Suppressor macrophage (primary cell): ENCODE data around the gene MPRIP.
"Not testable (repeated sequence)": the region's sequence is repeated elsewhere in the genome, so short reads cannot be mapped to it uniquely, and the experiment has no call there.

Experiments
- DNase-seq, 4 experiments: peaks; one replicate each; pipeline ENCODE4 v3.0.0-alpha.2; 2020 to 2022

MPRIP gene

DNA sequence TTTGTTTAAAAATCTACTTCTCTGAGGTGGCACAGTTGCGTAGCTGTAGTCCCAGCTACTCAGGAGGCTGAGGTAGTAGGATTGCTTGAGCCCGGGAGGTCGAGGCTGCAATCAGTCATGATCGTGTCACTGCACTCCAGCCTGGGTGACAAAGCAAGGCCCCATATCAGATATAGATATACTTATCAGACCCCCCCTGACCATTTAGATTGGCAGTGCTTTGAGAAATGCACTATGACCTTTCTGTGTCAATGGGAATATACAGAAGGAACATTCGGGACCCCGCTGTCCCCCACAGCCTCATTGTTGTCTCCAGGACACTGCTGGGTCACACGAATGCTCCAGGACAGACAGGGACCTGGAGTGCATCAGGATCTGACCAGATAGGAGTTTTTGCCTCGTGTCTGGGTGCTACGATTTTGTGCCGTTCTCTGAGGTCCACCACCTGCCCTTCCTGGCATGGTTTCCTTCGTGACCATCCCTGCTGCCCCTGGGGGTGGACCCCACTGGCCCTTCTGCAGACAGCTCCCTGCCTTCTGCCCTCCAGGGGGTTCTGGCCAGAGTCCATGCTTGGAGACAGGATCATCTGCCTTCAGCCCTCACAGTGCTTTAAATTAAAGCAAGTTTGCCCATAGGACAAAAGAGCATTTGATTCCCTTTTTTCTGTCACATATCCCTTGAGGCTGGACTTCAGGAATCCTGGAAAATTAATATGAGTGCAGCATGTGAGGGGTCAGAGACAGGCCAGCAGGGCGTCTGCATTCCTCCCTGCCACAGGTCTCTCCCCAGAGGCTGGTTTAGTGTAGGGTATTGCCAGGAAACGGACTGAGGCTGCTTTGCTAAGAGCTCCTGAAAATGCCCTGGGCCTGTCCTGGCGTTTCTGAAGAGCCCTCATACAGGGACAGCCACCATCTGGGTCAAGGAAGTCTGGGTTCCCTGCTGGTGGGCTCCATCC, 144.6 kb downstream of the MPRIP start:
- DNase-seq = no peak

DNA sequence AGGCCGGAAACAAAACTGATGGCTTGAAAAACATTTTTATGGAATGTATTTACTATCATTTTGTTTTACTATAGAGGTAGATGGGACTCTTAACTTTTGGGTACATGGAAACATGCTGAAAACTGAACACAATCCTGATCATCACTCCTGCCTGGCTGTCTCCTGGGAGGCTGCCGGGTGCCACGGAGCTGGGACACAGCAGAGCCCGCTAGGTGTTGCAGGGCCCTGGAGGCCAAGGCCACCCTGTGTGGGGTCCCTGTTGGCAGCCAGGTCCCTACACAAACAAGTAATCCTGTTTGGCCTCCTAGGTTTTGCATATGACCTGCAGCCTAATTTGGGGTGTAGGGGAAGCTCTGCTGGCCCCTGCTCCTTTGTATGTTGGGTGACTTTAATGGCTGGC, 146.3 kb downstream of the MPRIP start:
- no peak for DNase-seq

DNA sequence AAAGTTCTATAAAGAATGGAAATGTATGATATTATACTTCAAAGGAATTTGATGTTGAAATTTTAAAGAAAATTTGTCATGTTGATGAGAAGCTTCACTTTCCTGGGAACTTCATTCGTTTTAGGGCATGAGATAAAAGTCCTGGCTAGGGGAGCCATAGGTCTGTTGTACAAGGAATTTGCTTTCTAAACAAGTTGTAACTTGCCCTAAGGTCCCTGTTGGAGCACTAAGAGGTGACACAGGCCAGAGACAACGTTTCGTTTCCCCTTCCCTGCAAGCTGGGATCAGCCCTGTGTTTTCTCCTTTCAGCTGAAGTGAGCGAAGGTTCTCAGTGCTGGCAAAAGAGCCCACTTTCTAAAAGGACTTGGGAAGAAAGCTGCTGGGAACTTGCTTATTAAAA, 147.3 kb downstream of the MPRIP start:
- no peak for DNase-seq

DNA sequence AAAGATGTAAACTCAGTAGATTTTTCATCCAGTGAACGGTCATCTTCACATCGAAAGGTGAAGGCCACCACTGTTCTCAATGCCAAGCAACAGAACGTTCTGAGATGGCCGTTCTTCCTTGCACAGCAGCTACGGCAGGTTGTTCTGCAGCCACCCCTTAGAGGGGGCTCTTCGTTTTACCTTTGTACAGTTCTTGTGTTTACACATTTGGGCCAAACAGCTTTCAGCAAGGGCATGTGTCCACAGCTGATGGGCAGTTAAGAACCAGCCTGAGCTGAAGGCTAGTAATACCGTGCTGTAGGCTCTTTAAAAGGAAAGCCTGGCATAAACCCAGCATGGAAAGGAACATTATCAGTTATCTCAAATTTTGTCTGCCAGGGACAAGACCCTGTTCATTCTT, 147.9 kb downstream of the MPRIP start:
- DNase-seq = no peak

DNA sequence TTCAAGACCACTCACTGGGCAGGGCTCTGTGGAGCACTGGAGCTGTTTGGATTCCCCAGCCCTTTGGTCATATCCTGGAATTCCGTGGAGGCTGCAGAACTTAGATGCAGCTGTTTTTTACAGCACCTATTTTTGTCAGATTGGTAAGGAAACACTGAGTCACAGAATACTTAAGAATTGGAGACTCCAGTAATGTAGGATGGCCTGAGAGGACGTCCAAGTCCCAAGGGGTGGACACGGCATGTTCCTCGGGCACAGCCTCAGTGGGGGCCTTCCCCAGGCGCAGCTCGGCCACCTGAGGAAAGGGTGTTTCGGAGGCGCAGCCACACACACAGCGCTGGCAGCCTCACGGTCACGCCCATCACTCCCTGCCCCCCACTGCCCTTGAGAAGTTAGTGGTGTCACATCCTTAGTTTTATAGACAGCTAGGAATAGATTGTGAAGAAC, 149.1 kb downstream of the MPRIP start:
- no peak for DNase-seq

DNA sequence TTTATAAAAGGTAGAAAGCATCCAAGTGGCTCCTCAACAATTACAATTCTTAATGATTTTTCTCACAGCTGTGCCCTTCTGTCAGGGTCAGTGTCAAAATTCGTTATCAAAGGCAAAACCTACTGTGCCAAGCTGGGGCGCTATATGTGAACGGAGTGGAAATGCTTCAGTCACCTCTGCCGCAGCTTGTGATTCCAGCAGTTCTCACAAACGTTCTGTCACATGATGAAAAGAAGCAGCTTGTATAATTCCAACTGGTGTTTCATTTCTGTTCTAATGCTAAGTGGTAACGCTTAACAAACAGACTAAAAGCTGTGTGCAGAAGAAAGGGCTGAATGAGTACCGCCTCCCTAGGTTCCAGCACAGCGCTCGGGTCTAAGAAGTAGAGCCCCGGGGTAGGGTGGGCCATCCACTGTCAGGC, 149.7 kb downstream of the MPRIP start:
- no peak for DNase-seq

DNA sequence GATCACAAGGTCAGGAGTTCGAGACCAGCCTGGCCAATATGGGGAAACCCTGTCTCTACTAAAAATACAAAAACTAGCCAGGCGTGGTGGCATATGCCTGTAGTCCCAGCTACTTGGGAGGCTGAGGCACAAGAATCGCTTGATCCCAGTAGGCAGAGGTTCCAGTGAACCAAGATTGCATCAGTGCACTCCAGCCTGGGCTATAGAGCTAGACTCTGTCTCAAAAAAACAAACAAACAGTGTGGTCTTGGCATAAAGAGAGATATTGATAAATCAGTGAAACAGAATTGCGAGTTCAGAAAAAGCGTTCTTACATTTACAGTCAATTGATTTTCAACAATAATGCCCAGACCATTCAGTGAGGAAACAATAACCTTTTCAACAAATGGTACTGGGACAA, 153.2 kb downstream of the MPRIP start:
- DNase-seq = not testable (repeated sequence)

DNA sequence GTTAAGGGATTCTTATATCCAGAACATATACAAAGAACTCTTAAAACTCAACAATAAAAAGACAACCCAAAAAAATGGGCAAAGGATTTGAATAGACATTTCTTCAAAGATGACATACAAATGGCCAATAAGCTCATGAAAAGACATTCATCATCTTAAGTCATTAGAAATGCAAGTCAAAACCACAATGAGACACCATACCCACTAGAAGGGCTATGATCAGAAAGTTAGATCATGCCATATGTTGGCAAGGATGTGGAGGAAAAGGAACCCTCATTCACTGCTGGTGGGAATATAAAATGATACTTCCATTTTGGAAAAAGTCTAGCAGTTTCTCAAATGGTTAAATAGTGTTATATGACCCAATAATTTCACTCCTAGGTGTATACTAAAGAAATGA, 154.5 kb downstream of the MPRIP start:
- no peak for DNase-seq

DNA sequence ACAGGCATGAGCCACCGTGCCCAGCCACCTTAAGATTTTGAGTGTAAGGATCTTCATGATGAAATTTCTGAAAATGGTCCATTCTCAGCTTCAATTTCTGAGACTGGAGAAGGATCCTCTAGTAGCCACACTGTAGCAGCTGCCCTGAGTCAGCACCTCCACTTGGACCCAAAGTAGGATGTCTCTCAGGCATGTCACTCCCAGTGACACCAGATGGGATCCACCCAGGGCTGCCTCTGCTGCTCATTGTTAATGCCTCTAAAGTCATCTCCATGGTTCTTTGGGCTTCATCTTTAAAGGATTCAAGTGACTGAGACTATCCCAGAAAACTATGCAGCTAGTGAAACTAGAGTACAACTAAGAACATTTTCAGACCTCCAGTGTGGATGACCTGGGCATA, 156.0 kb downstream of the MPRIP start:
- no peak for DNase-seq

DNA sequence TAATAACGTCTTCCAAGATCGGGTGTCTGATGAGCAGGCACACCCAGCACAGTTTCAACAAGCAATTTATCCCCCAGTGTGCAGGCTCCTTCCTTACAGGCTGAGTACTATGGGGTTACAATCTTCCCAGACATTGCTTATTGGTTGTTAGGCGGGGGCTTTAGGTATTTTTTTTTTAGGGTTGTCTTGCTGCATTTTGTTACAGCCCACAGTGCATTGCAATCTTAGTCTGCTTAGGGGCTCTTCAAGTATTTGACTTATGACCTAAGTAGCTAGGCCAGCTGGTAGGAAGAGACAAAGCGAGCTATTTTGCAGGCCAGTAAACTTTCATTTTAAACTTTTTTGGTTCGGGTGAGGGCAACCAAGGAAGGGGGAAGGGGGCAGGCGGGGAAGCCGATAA, 158.1 kb downstream of the MPRIP start:
- DNase-seq = no peak

DNA sequence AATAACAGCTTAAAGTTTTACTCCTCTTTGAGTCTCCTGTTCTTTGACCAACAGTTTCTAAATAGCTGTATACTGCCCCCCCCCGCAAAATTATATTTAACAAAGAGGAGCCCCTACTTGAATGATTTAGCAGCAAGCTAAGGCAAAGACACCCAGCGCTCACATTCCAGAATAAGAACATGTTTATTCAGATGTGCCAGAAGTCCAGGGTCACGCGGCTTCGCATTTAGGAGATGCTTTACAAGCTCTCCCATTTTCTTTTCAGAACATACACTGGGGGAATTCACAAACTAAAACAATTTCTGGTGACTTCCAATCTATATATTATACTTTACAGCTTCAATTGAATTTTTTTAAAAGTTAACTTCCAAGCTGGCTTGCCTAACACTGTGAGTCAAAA, 158.6 kb downstream of the MPRIP start:
- DNase-seq = no peak

DNA sequence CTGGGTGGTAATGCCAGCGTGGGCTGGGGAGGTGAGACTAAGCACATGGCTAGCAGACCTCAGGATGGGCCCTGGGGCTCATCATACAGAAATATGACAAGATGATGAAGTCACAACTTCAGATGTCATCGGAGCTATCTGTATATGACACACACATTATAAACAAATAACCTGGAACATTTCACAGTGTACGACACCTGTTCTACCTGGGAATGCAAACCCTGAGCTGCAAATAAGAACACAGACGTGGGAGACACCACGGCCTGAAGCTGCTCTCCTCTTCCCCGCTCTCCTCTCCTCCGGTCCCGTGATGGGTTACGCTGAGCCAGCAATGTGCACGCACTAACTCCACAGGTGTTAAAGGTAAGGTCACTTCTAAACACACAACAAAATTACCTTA, 159.0 kb downstream of the MPRIP start:
- DNase-seq = no peak

DNA sequence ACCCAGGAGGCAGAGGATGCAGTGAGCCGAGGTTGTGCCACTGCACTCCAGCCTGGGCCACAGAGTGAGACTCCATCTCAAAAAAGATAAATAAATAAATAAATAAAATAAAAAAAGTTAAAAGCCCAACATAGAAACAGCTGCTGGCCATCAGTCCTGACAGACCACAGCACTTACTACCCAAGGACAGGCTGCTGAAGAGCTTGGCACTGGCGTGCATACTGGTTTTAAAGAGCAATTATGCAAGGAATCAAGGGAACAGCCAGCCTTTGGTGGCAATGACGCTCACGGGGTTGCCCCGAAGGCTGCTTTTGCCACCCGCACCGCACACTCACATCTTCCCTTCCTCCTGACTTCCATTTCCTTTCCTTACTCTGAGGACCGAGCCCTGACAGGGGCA, 159.7 kb downstream of the MPRIP start:
- no peak for DNase-seq

DNA sequence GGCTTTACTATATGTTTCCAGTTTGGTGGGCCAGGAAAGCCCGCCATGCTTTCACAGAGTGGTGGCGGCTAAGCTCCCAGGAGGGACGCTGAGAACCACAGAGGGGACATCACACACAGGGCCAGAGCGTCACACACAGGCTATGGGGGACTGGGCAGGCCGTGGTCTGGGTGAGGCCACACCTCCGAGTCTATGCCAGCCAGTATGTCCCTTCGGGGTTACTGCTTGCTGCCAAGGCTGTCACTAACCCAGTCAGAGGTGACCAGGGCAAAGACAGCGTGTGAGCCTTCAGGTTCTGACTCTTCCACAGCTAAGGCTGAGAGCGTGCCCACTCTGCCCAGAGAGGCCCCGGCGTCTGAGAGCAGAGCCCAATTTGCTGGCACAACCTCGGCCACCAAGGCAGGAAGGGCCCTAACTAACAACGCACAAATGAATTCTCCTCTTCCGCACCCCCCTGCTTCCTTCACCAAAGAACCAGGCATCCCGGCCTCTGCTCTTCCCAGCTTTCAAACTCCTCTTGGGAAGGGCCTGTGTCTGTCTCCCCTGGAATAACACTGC, 161.0 kb downstream of the MPRIP start:
- no peak for DNase-seq

DNA sequence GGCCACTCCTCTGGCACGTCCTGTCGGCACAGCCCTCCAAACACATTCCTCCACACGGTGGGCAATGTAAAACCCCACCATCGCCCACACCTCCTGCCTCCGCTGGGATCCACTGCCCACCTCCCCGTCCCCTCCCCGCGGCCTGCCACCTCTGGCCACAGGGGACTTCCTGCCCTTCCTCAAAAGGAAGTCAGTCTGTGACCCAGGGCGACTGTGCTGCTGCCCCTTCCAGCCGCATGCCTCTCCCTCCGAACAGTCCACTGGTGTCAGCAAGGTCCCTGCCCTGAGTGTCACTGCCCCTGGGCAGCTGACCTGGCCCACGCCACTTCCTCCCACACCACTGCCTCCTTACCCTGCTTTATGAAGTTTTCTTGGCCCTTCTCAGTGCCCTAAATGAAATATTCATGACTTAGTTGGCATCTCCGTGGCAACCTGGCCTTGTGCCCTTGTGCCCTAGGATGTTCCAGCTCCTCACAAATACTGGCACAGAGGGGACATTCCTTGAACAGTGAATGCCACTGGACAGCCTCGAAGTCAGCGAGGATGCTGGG, 161.9 kb downstream of the MPRIP start:
- peak in 3 of 4 experiments; percentile 2 to 17 (median 5) for DNase-seq

DNA sequence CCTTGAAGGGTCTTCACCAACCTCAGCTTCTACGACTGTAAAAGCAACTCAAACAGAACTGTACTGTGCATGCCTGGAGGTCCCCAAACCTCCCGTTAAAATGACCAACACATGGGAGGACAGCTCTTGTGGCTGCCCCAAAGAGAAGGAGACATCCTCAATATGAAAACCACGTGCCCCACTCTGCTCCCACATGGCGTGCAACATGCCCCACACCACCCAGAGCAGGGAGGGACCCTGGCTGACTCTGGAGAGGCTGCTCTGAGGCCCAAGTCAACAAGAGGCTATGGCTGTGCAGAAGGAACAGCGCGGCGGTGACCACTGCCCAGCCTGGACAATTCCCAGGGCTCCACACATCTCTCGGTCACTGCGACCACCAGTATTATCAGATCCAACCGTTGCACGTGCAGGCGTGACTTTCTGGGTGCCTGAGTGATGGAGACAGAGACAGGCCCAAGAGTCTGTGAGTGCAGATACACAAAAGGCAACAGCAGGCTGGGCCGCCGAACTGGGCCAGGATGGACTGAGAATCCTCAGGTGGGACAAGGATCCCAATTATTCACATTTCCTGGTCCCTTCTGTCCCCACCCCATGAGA, 162.5 kb downstream of the MPRIP start:
- DNase-seq = no peak

DNA sequence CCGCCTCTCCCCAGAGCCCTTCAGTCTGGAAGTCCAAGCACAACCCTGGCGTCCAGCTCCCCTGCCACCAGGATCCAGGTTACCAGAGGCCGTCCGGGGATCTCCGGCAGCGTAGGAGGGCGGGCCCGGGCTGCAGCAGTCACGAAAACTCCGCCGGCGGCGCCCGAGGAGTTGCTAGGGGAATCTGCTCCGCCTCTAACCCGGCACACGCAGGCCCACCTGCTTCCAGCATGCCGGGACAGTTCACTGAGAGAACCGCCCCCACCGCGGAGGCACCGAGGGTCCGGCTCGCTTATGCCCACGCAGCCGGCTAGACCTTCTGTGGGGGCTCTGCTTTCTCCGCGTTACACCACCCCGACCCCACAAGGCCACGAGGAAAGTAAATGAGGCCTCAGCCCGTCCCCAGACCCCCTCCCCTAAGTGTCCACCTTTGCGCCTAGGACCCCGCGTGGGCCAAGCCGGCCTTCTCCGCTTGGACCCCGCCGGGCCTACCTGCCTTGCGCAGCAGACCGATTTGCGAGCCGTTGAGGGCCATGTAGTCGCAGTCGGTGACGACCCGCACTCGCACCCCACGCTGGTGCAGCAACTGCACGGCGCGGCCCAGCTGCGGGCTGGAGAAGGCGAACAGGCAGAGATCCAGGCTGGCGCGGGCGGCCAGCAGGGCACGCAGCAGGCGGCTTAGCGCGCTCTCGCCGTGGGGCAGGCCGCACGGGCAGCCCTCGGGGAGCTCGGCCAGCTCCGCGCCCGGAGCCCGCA, 163.3 kb downstream of the MPRIP start:
- peak; percentile 51 to 71 (median 58) for DNase-seq

DNA sequence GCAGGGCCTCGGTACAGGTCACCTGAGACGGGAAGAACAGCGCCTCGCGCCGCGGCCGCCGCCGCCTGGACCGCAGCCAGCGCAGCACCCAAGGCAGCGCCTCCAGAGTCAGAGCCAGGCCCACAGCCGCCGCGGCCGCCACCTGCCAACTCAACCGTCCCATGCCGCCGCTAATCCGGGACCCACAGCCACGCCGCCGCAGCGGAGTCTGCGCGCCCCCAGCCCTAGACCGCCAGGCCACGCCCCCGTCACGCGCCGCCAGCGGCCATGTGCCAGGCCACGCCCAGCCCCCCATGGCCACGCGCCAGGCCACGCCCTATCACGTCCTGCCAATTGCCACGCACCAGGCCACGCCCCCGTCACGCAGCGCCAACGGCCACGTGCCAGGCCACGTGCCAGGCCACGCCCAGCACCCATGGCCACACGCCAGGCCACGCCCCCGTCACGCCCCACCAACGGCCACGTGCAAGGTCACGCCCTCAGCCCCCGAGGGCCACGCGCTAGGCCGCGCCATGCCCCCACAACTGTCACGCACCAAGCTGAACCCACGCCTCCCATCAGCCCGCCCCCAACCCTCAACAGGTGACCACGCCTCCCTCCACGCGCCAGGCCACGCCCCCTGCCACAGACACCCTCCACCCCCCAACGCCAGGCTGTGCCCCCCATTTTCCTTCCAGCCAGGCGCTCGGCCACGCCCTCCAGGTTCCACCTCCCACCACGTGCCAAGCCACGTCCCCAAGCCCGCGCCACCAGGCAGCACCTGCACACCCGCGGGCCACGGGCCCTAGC, 164.1 kb downstream of the MPRIP start, which contains the start of gene PLD6:
TSS of gene PLD6 (minus strand) at position 210 of the 789 bp plus-strand sequence. CDS start at position 163, 47 bp downstream.
- peak; percentile 86 to 92 (median 88) for DNase-seq

DNA sequence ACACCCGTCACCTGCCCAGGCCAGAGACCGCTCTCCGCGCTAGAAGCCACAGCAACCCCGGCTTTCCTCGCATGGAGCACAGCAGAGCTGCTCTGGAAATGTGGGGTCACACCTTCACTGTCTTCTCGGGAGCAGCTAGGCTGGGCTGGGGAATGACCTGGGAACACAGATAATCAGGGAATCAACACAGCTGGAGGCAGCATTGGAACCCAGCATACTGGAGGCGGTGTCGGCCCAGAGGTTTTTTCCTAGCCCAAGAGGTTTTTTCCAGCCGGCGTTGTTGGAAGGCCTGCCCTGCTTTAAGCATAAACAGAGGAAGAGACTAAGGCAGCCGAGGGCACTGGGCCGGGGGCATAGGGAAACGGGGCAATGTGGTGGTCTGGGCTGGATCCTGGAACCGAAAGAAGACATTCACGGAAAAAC, 164.7 kb downstream of the MPRIP start:
- DNase-seq = no peak

DNA sequence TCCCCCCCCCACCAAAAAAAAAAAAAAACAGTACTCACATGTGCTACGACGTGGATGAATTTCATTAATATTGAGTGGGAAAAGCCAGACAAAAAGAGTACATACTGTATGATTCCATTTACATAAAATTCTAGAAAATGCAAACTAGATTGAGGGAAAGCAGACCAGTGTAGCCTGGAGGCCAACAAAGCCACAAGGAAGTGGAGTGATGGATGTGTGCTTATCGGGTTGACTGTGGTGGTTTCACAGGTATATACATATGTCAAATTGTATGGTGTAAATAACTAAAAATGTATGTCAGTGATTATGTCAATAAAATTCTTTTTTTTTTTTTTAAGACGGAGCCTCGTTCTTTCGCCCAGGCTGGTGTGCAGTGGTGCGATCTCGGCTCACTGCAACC, 165.7 kb downstream of the MPRIP start:
- DNase-seq = no peak

DNA sequence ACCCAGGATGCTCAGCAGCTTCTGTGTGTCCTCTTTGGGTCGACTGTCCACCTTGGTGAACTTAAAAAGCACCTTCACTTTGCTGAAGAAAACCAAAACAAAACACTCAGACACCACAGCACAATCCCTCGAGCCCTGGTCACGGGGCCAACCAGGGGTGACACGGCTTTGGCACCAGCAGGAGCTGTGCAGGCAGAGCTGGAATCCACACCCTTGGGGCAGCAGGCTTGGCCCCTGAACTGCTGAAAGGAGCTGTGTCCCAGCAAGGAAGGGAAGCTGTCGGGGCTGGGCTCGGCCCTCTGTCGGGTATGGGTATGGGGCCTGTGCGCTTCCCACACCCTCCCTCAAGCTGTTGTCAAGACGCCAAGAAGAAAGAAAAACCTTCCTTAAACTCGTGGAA, 171.5 kb downstream of the MPRIP start:
- no peak for DNase-seq
